OCI-LY1 (cell line): ENCODE measurements around the gene GPHA2.

Experiments used
- H2AFZ ChIP-seq: fragments of 200-600 bp; sonication (generic), shearing (Covaris generic); 2 replicates; pipeline ENCODE4 v1.6.0; 2014; ENCODE audit warnings: antibody characterized with exemption, mild to moderate bottlenecking, low read length
- H3F3A ChIP-seq: fragments of 200-600 bp; sonication (generic), shearing (Covaris generic); 2 replicates; pipeline ENCODE4 v1.6.0; 2014; ENCODE audit warnings: mild to moderate bottlenecking, antibody characterized with exemption, low read length, moderate library complexity; ENCODE audit not compliant: insufficient read depth
- H3K27ac ChIP-seq: fragments of 200-600 bp; sonication (generic); 2 replicates; pipeline ENCODE4 v1.5.1; 2014; ENCODE audit warnings: low read length, mixed run types, mild to moderate bottlenecking, low read depth; ENCODE audit not compliant: poor library complexity, severe bottlenecking
- H3K27me3 ChIP-seq: fragments of 200-600 bp; sonication (generic); 2 replicates; pipeline ENCODE4 v1.6.0; 2014; ENCODE audit warnings: antibody characterized with exemption, mild to moderate bottlenecking, low read length, moderate library complexity; ENCODE audit not compliant: insufficient read depth
- H3K36me3 ChIP-seq: fragments of 200-600 bp; sonication (generic); 2 replicates; pipeline ENCODE4 v1.6.1; 2014; ENCODE audit warnings: mild to moderate bottlenecking, antibody characterized with exemption, low read length, moderate library complexity, mixed read lengths; ENCODE audit not compliant: insufficient read depth
- H3K4me1 ChIP-seq: fragments of 200-600 bp; sonication (generic); 2 replicates; pipeline ENCODE4 v1.5.1; 2014; ENCODE audit warnings: mild to moderate bottlenecking, low read length, moderate library complexity; ENCODE audit not compliant: insufficient read depth, severe bottlenecking
- H3K4me2 ChIP-seq: fragments of 200-600 bp; sonication (generic), shearing (Covaris generic); 2 replicates; pipeline ENCODE4 v1.6.1; 2014; ENCODE audit warnings: low read length
- H3K4me3 ChIP-seq: fragments of 200-600 bp; sonication (generic); 2 replicates; pipeline ENCODE4 v1.5.1; 2014; ENCODE audit warnings: low read length, low read depth, mild to moderate bottlenecking, mixed read lengths; ENCODE audit not compliant: poor library complexity, severe bottlenecking
- H3K79me2 ChIP-seq: fragments of 200-600 bp; shearing (Covaris generic); 2 replicates; pipeline ENCODE4 v1.6.1; 2016; ENCODE audit warnings: mixed run types, low read length, mixed read lengths; ENCODE audit not compliant: insufficient read depth
- H3K9ac ChIP-seq: fragments of 200-600 bp; sonication (generic), shearing (Covaris generic); 2 replicates; pipeline ENCODE4 v1.6.1; 2014; ENCODE audit warnings: mild to moderate bottlenecking, low read length, mixed read lengths
- H3K9me2 ChIP-seq: fragments of 200-600 bp; sonication (generic), shearing (Covaris generic); 2 replicates; pipeline ENCODE4 v1.6.1; 2014; ENCODE audit warnings: low read depth, mild to moderate bottlenecking, low read length, mixed read lengths
- H3K9me3 ChIP-seq: fragments of 200-600 bp; shearing (Covaris generic); 2 replicates; pipeline ENCODE4 v1.6.1; 2014; ENCODE audit warnings: low read length, mixed read lengths
- H4K20me1 ChIP-seq: fragments of 200-600 bp; sonication (generic), shearing (Covaris generic); 2 replicates; pipeline ENCODE4 v1.6.0; 2016; ENCODE audit warnings: mild to moderate bottlenecking, low read length; ENCODE audit not compliant: insufficient read depth
- CTCF ChIP-seq: fragments of 200-600 bp; sonication (generic), shearing (Covaris generic); IDR thresholded peaks from 2 replicates; pipeline ENCODE4 v1.5.1; 2017; ENCODE audit warnings: mild to moderate bottlenecking, antibody characterized with exemption, low read length, moderate library complexity, mixed read lengths
- EZH2 ChIP-seq: fragments of 200-600 bp; sonication (generic), shearing (Covaris generic); IDR thresholded peaks from 2 replicates; pipeline ENCODE4 v1.8.0; 2017; ENCODE audit warnings: borderline replicate concordance, mixed run types, mild to moderate bottlenecking, antibody characterized with exemption, low read length, moderate library complexity, mixed read lengths

The GPHA2 gene

DNA sequence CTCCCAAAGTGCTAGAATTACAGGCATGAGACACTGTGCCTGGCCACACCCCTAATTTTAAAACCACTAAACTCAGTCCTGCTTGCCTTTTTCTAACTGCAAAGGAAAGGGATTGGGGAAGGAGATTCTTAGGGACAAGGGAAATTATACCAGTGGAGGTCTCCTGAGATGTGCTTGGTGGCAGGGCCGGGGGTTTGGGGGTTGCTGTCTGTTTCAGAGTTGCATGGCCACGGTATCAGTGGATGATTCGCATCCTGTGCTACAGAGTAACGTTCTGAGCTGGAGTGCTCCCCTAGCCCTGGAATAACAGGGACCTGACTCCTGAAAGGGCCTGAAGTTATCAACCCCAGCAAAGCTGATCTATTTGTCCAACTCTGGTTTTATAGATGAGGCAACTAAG lies 846 bp upstream of the GPHA2 start:
- Histone ChIP-seq H3K27me3 (no peaks in the 10 kb centered on the region; the same call in 1 of the 2 replicates), H3K79me2 (no peaks in the 10 kb centered on the region), H3K9ac (no peak overlapping the region), H3K9me3 (no peaks in the 10 kb centered on the region), H3K9me2 (no peaks in the 10 kb centered on the region), H3K4me3 (no peak overlapping the region), H3K27ac (no peak overlapping the region), H3K4me1 (no peaks in the 10 kb centered on the region), H3K4me2 (no peak overlapping the region), H2AFZ (no peak overlapping the region), H3K36me3 (peaks cover 17% of the 10 kb centered on the region), H4K20me1 (no peaks in the 10 kb centered on the region), H3F3A (no peaks in the 10 kb centered on the region)
- TF ChIP-seq EZH2 = no peak
- no peak for TF ChIP-seq CTCF

DNA sequence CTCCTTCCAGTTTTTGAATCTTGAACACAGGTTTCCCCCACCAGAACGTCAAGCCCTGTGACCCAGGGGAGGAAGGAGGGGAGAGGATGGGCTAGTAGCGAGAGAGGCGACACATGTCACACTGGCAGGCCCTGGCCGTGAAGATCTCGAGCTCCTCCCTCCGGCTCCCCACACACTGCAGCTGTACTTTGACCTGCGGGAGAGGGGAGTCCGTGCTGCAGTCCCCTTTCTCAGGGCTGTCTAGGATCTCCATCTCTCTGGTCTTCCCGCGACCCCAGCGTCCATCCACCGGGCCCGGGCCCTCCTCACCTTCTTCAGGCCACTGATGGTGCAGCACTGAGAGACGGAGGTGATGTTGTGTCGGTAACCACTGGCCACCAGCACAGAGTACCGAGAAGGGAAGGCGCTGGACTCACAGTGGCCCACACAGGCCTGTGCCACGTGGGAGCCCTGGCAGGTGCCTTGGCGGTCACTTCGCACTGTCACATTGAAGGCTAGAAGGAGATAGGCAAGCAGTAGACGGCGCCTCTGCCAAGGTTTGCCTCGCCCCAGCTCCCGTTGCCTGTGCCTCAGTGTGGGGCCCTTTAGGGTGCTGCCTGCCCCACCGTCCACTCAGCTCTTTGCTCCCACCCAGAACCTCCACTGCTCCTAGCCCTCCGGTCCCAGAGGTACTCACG lies 873 bp downstream of the GPHA2 start:
- Histone ChIP-seq H3K9me3 (no peaks in the 10 kb centered on the region), H3K27me3 (no peaks in the 10 kb centered on the region; the same call in 1 of the 2 replicates), H2AFZ (no peak overlapping the region), H3K4me2 (no peak overlapping the region), H3K79me2 (no peaks in the 10 kb centered on the region), H4K20me1 (no peaks in the 10 kb centered on the region), H3K9ac (no peak overlapping the region), H3F3A (no peaks in the 10 kb centered on the region), H3K27ac (no peak overlapping the region), H3K4me1 (no peaks in the 10 kb centered on the region), H3K4me3 (no peak overlapping the region), H3K9me2 (no peaks in the 10 kb centered on the region), H3K36me3 (peaks cover 29% of the 10 kb centered on the region)
- no peak for TF ChIP-seq EZH2
- 0 out of 2 replicates have a peak, but pooled peaks have one; percentile 5 for TF ChIP-seq CTCF

- H3K36me3 ChIP-seq = peaks cover 33% of the 10 kb centered on the region
- no peaks in the 10 kb centered on the region for H3F3A ChIP-seq
- H3K9me2 ChIP-seq = no peaks in the 10 kb centered on the region
- H3K27ac ChIP-seq = no peak overlapping the region
- H4K20me1 ChIP-seq = no peaks in the 10 kb centered on the region
- no peaks in the 10 kb centered on the region for H3K9me3 ChIP-seq
- no peak overlapping the region for H2AFZ ChIP-seq
- no peak for TF ChIP-seq EZH2
- TF ChIP-seq CTCF = no peak
- H3K9ac ChIP-seq = no peak overlapping the region
- H3K4me1 ChIP-seq = no peaks in the 10 kb centered on the region
- H3K4me3 ChIP-seq = no peak overlapping the region
- H3K27me3 ChIP-seq = no peaks in the 10 kb centered on the region; the same call in 1 of the 2 replicates
- H3K4me2 ChIP-seq = no peak overlapping the region
- no peaks in the 10 kb centered on the region for H3K79me2 ChIP-seq
Measured at GRCh38 chr11:64933935-64934681, 1.6 kb downstream of the GPHA2 start.
